OCI-LY3 (cell line): ENCODE data around the gene NFATC2IP.

Experiments used
- H2AFZ ChIP-seq: fragments of 200-600, 300-600 bp; shearing (Covaris generic); 2 replicates; pipeline ENCODE4 v1.6.0; 2014; ENCODE audit warnings: antibody characterized with exemption, low read depth, low read length
- H3K27ac ChIP-seq: fragments of 200-600, 300-600 bp; sonication (generic); 2 replicates; pipeline ENCODE4 v1.5.1; 2014; ENCODE audit warnings: mild to moderate bottlenecking, low read length, moderate library complexity, mixed read lengths
- H3K27me3 ChIP-seq: fragments of 200-600, 300-600 bp; sonication (generic); 2 replicates; pipeline ENCODE4 v1.6.1; 2014; ENCODE audit warnings: low read depth, low read length, mixed read lengths
- H3K36me3 ChIP-seq: fragments of 200-600, 300-600 bp; sonication (generic); replicated peaks from 2 replicates; pipeline ENCODE3; 2014; ENCODE audit warnings: low read depth, low read length, mixed read lengths
- H3K4me1 ChIP-seq: fragments of 300-600, 200-600 bp; sonication (generic); 2 replicates; pipeline ENCODE4 v1.6.1; 2014; ENCODE audit warnings: low read length, mixed read lengths
- H3K4me2 ChIP-seq: fragments of 200-600, 300-600 bp; sonication (generic); 2 replicates; pipeline ENCODE4 v1.6.1; 2014; ENCODE audit warnings: low read length, mixed read lengths
- H3K4me3 ChIP-seq: fragments of 300-600, 200-600 bp; sonication (generic); 2 replicates; pipeline ENCODE4 v1.5.1; 2014; ENCODE audit warnings: antibody characterized with exemption, mild to moderate bottlenecking, low read length, moderate library complexity
- H3K79me2 ChIP-seq: fragments of 300-600, 200-600 bp; shearing (Covaris generic); 2 replicates; pipeline ENCODE4 v1.6.1; 2014; ENCODE audit warnings: mild to moderate bottlenecking, low read length, mixed read lengths
- H3K9ac ChIP-seq: fragments of 300-600, 200-600 bp; shearing (Covaris generic); 2 replicates; pipeline ENCODE4 v1.6.0; 2014; ENCODE audit warnings: mild to moderate bottlenecking, low read length, moderate library complexity
- H3K9me3 ChIP-seq: fragments of 200-600, 300-600 bp; shearing (Covaris generic); 2 replicates; pipeline ENCODE4 v1.6.1; 2014; ENCODE audit warnings: low read length, mixed read lengths; ENCODE audit not compliant: insufficient read depth
- H4K20me1 ChIP-seq: fragments of 200-600, 300-600 bp; sonication (generic); 2 replicates; pipeline ENCODE4 v1.6.1; 2016; ENCODE audit warnings: low read length, mixed read lengths; ENCODE audit not compliant: insufficient read depth
- CTCF ChIP-seq: fragments of 200-600, 300-600 bp; sonication (generic); IDR thresholded peaks from 2 replicates; pipeline ENCODE4 v1.5.1; 2014; ENCODE audit warnings: antibody characterized with exemption, low read length, low read depth
- EZH2phosphoT487 ChIP-seq: fragments of 200-600 bp; shearing (Covaris generic); IDR thresholded peaks from 2 replicates; pipeline ENCODE4 v1.6.1; 2018; ENCODE audit warnings: antibody characterized with exemption, mixed run types, low read depth

Gene NFATC2IP

GRCh38 chr16:28983644-28984043 is 32.9 kb downstream of the NFATC2IP start:
- Histone ChIP-seq H4K20me1 (no peaks in the 10 kb centered on the region), H3K4me2 (no peak overlapping the region), H3K4me1 (no peaks in the 10 kb centered on the region), H3K36me3 (peaks cover 20% of the 10 kb centered on the region), H2AFZ (no peak overlapping the region), H3K27me3 (no peaks in the 10 kb centered on the region), H3K79me2 (no peaks in the 10 kb centered on the region), H3K27ac (no peak overlapping the region), H3K9ac (no peak overlapping the region), H3K9me3 (no peaks in the 10 kb centered on the region), H3K4me3 (no peak overlapping the region)
- TF ChIP-seq CTCF (no peak), EZH2phosphoT487 (no peak)

GRCh38 chr16:28984091-28984490 is 33.4 kb downstream of the NFATC2IP start:
- H3K36me3 ChIP-seq: peaks cover 20% of the 10 kb centered on the region
- no peaks in the 10 kb centered on the region for H3K9me3 ChIP-seq
- no peaks in the 10 kb centered on the region for H4K20me1 ChIP-seq
- no peak overlapping the region for H3K9ac ChIP-seq
- H3K4me2 ChIP-seq: no peak overlapping the region
- no peak overlapping the region for H3K27ac ChIP-seq
- no peaks in the 10 kb centered on the region for H3K4me1 ChIP-seq
- H3K79me2 ChIP-seq: no peaks in the 10 kb centered on the region
- H3K27me3 ChIP-seq: no peaks in the 10 kb centered on the region
- H3K4me3 ChIP-seq: no peak overlapping the region
- no peak overlapping the region for H2AFZ ChIP-seq
- TF ChIP-seq CTCF: no peak
- no peak for TF ChIP-seq EZH2phosphoT487

- Histone ChIP-seq H2AFZ (no peak within 1 kb of the TSS), H3K36me3 (peaks cover 20% of the 10 kb centered on the region), H3K9me3 (no peaks in the 10 kb centered on the region), H3K9ac (no peak within 1 kb of the TSS), H3K27ac (no peak within 1 kb of the TSS), H3K4me3 (no peak within 1 kb of the TSS), H4K20me1 (no peaks in the 10 kb centered on the region), H3K79me2 (no peaks in the 10 kb centered on the region), H3K27me3 (no peaks in the 10 kb centered on the region), H3K4me1 (no peaks in the 10 kb centered on the region), H3K4me2 (no peak within 1 kb of the TSS)
- no peak for TF ChIP-seq CTCF
- TF ChIP-seq EZH2phosphoT487: no peak
Observed at GRCh38 chr16:28984619-28985135, 33.9 kb downstream of the NFATC2IP start, which contains the start of gene LAT. TSS of gene LAT (plus strand) at chr16:28985052. CDS start at chr16:28985418, 366 bp downstream.

GRCh38 chr16:28985211-28986041 is 34.7 kb downstream of the NFATC2IP start:
- Histone ChIP-seq H3K79me2 (no peaks in the 10 kb centered on the region), H3K9me3 (no peaks in the 10 kb centered on the region), H3K4me1 (no peaks in the 10 kb centered on the region), H3K27ac (no peak overlapping the region), H3K27me3 (no peaks in the 10 kb centered on the region), H2AFZ (no peak overlapping the region), H4K20me1 (no peaks in the 10 kb centered on the region), H3K4me3 (no peak overlapping the region), H3K36me3 (peaks cover 20% of the 10 kb centered on the region), H3K4me2 (no peak overlapping the region), H3K9ac (no peak overlapping the region)
- no peak for TF ChIP-seq EZH2phosphoT487
- TF ChIP-seq CTCF: no peak
